GM19193 (cell line): ENCODE data around the gene SYT1.

Experiments
- POLR2A ChIP-seq: IDR thresholded peaks from 4 replicates; pipeline ENCODE4 v1.6.1; 2011; ENCODE audit not compliant: insufficient read depth, insufficient read length; ENCODE audit errors: extremely low read depth

SYT1 gene

GRCh38 chr12:79435742-79436141, 571.2 kb downstream of the SYT1 start:
- TF ChIP-seq POLR2A, result no peak

- no peak for TF ChIP-seq POLR2A
Measured at GRCh38 chr12:79438480-79439174, 574.1 kb downstream of the SYT1 start.

GRCh38 chr12:79439175-79439825, 574.7 kb downstream of the SYT1 start:
- TF ChIP-seq POLR2A, result no peak

- TF ChIP-seq POLR2A, result no peak
Measured at GRCh38 chr12:79441534-79441933, 577.0 kb downstream of the SYT1 start.

GRCh38 chr12:79442396-79442795, 577.8 kb downstream of the SYT1 start:
- TF ChIP-seq POLR2A, result no peak

- no peak for TF ChIP-seq POLR2A
Measured at GRCh38 chr12:79444089-79444488, 579.5 kb downstream of the SYT1 start.

GRCh38 chr12:79448816-79449215, 584.2 kb downstream of the SYT1 start:
- TF ChIP-seq POLR2A, result no peak

- no peak for TF ChIP-seq POLR2A
Measured at GRCh38 chr12:79451365-79451764, 586.8 kb downstream of the SYT1 start.

- TF ChIP-seq POLR2A, result no peak
Measured at GRCh38 chr12:79451978-79452377, 587.4 kb downstream of the SYT1 start.

GRCh38 chr12:79452906-79453305, 588.3 kb downstream of the SYT1 start:
- TF ChIP-seq POLR2A, result no peak

- TF ChIP-seq POLR2A, result no peak
Measured at GRCh38 chr12:79453820-79454219, 589.2 kb downstream of the SYT1 start.

GRCh38 chr12:79454338-79454843, 589.8 kb downstream of the SYT1 start:
- TF ChIP-seq POLR2A, result no peak

- TF ChIP-seq POLR2A, result no peak
Measured at GRCh38 chr12:79455286-79455685, 590.7 kb downstream of the SYT1 start.

- no peak for TF ChIP-seq POLR2A
Measured at GRCh38 chr12:79482323-79482722, 617.7 kb downstream of the SYT1 start.

GRCh38 chr12:79482921-79483320, 618.3 kb downstream of the SYT1 start:
- no peak for TF ChIP-seq POLR2A

- no peak for TF ChIP-seq POLR2A
Measured at GRCh38 chr12:79486154-79486553, 621.6 kb downstream of the SYT1 start.
